ENCODE measurements around the gene QDPR. TPM values are rescaled to one million over a fixed set of nuclear protein-coding genes. Genes with fewer than 3 reads are reported as not detected.
A peak's percentile ranks its signal among the peaks of the same experiment; 100 is the strongest.

Gene QDPR
- total RNA-seq, 1 experiment from 2014 or later: 39.2 TPM

DNA sequence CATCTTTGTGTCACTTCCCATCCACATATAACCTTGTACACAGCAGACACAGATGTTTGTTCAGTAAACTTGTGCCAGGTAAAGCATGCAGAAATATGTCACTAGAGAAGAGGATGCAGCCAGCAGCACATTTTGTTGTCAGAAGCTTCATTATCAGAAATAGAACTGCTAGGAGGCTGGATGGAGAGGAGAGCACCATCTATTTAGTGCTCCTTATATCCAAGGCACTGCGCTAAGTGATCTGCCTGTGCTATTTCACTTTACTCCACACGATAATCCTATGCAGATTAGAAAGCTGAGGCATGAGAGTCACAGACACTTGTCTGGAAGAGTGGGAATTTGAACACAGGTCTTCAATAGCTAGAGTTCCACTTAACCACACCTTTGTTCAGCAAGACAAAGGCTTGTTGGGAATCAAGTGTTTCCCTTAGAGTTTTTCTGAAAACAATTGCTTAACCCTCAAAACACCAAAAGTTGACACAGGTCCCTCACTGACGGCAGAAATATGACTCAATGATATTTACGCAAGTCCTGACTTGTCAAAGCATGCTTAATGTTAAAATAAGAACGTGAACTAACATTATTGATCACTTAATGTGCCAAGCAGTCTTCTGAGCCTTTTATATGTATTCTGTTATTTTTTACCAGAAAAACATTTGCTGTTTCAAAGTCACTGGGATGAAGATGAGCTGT, 1.2 kb upstream of the QDPR start:
- POLR2A ChIA-PET: interaction anchor here (0.5 to 2.2 kb wide), 13 partner anchors 9 to 1075 kb away, joined by 3 to 15 read pairs (median 4); partner anchors contain the start of genes DCAF16, MED28 and NCAPG
- peak; percentile 82 for DNase-seq (ENCODE audit: unreplicated experiment)
- Mint-ChIP-seq H3K36me3 (ENCODE audit: insufficient read depth, unreplicated experiment) (peaks cover 24% of the 10 kb centered on the region), H3K27me3 (ENCODE audit: insufficient read depth, unreplicated experiment) (no peaks in the 10 kb centered on the region), H3K4me1 (ENCODE audit: insufficient read depth, unreplicated experiment) (peaks cover 37% of the 10 kb centered on the region), H3K27ac (ENCODE audit: low read depth, unreplicated experiment) (peak overlapping the region; percentile 75), H3K4me3 (ENCODE audit: unreplicated experiment) (peak overlapping the region; percentile 88), H3K9me3 (ENCODE audit: unreplicated experiment) (no peaks in the 10 kb centered on the region)
- TF ChIP-seq, protein P1, sequence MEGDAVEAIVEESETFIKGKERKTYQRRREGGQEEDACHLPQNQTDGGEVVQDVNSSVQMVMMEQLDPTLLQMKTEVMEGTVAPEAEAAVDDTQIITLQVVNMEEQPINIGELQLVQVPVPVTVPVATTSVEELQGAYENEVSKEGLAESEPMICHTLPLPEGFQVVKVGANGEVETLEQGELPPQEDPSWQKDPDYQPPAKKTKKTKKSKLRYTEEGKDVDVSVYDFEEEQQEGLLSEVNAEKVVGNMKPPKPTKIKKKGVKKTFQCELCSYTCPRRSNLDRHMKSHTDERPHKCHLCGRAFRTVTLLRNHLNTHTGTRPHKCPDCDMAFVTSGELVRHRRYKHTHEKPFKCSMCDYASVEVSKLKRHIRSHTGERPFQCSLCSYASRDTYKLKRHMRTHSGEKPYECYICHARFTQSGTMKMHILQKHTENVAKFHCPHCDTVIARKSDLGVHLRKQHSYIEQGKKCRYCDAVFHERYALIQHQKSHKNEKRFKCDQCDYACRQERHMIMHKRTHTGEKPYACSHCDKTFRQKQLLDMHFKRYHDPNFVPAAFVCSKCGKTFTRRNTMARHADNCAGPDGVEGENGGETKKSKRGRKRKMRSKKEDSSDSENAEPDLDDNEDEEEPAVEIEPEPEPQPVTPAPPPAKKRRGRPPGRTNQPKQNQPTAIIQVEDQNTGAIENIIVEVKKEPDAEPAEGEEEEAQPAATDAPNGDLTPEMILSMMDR (IDR thresholded peaks at IDR 0.05; ENCODE audit: unreplicated experiment): no peak
- BruUV-seq (replicated peaks): no TSS peak
- intact Hi-C loops (cut with micrococcal nuclease): no loop called here
- CTCF ChIA-PET: interaction anchor here (0.6 to 2.4 kb wide), 13 partner anchors 9 to 650 kb away, joined by 3 to 7 read pairs (median 3); no protein-coding TSS in a partner anchor

GRCh38 chr4:17511509-17511949, 361 bp downstream of the QDPR start:
- H3K36me3 Mint-ChIP-seq (ENCODE audit: insufficient read depth, unreplicated experiment): peaks cover 34% of the 10 kb centered on the region
- H3K4me3 Mint-ChIP-seq (ENCODE audit: unreplicated experiment): peak overlapping the region; percentile 88
- no peaks in the 10 kb centered on the region for H3K9me3 Mint-ChIP-seq (ENCODE audit: unreplicated experiment)
- BruUV-seq (replicated peaks): no TSS peak
- H3K27ac Mint-ChIP-seq (ENCODE audit: low read depth, unreplicated experiment): peak overlapping the region; percentile 75
- POLR2A ChIA-PET: interaction anchor here (0.6 to 2.2 kb wide), 7 partner anchors 24 to 298 kb away, joined by 3 to 15 read pairs (median 3); partner anchors contain the start of genes DCAF16 and NCAPG
- H3K27me3 Mint-ChIP-seq (ENCODE audit: insufficient read depth, unreplicated experiment): no peaks in the 10 kb centered on the region
- TF ChIP-seq, protein P1 (IDR thresholded peaks at IDR 0.05; ENCODE audit: unreplicated experiment): no peak
- CTCF ChIA-PET: interaction anchor here (0.6 to 1.7 kb wide), 5 partner anchors 10 to 291 kb away, joined by 3 to 5 read pairs (median 3); no protein-coding TSS in a partner anchor
- DNase-seq (ENCODE audit: unreplicated experiment): peak; percentile 57
- peaks cover 37% of the 10 kb centered on the region for H3K4me1 Mint-ChIP-seq (ENCODE audit: insufficient read depth, unreplicated experiment)
- intact Hi-C loops (cut with micrococcal nuclease): no loop called here

DNA sequence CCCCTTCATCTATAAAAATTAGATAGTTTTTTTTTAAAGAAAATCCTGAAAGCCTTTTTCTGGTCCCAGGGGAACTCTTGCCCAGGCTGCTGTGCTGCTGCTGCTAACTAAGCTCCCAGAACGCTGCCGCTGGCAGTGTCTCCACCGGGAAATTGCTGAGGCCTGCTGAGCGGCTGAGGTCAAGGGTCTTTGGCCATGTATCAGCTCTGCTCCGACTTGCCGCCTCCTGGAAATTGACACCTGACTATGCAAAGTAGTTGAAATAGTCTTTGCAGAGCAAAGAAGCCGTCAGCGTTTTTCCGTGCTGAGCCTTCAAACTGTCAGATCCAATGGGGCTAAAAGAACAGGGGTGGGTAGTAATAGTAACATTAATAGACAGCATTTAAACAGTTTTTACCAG, 839 bp downstream of the QDPR start:
- peak overlapping the region; percentile 75 for H3K27ac Mint-ChIP-seq (ENCODE audit: low read depth, unreplicated experiment)
- peak overlapping the region; percentile 88 for H3K4me3 Mint-ChIP-seq (ENCODE audit: unreplicated experiment)
- H3K9me3 Mint-ChIP-seq (ENCODE audit: unreplicated experiment): no peaks in the 10 kb centered on the region
- intact Hi-C loops (cut with micrococcal nuclease): no loop called here
- TF ChIP-seq, protein P1 (IDR thresholded peaks at IDR 0.05; ENCODE audit: unreplicated experiment): no peak
- no peaks in the 10 kb centered on the region for H3K27me3 Mint-ChIP-seq (ENCODE audit: insufficient read depth, unreplicated experiment)
- POLR2A ChIA-PET: interaction anchor here (0.6 to 1.3 kb wide), 8 partner anchors 17 to 106 kb away, joined by 3 to 5 read pairs (median 3); partner anchors contain the start of gene MED28
- peak; percentile 26 for DNase-seq (ENCODE audit: unreplicated experiment)
- BruUV-seq (replicated peaks): TSS peak; percentile 32
- CTCF ChIA-PET: interaction anchor here (0.7 to 1.7 kb wide), 4 partner anchors 9 to 124 kb away, joined by 3 to 4 read pairs (median 3); no protein-coding TSS in a partner anchor
- peaks cover 37% of the 10 kb centered on the region for H3K4me1 Mint-ChIP-seq (ENCODE audit: insufficient read depth, unreplicated experiment)
- peaks cover 38% of the 10 kb centered on the region for H3K36me3 Mint-ChIP-seq (ENCODE audit: insufficient read depth, unreplicated experiment)

DNA sequence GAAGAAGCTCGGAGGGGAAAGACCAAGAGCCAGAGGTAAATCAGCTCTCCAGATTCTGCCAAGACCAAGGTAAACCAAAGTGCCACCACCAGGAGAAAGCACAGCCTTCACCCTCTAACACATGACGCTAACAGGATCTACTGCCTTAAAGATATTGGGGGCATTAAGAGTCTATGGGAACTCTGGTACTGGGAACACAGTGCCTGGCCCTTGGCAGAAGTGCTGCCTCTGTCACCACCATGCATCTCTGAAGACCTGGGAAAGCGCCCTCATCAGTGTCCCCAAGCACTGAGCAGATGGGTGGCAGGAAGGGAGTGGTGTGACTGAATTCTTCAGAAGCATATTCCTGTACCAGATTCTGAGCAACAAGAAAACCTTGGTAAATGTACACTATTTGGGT, 1.3 kb downstream of the QDPR start:
- peaks cover 37% of the 10 kb centered on the region for H3K4me1 Mint-ChIP-seq (ENCODE audit: insufficient read depth, unreplicated experiment)
- peak overlapping the region; percentile 75 for H3K27ac Mint-ChIP-seq (ENCODE audit: low read depth, unreplicated experiment)
- ChIA-PET POLR2A (interaction anchor here (0.6 to 1.3 kb wide), 8 partner anchors 16 to 105 kb away, joined by 3 to 5 read pairs (median 3); partner anchors contain the start of gene MED28), CTCF (interaction anchor here (0.7 to 1.7 kb wide), 5 partner anchors 9 to 125 kb away, joined by 3 to 4 read pairs (median 3); no protein-coding TSS in a partner anchor)
- no TSS peak for BruUV-seq (replicated peaks)
- intact Hi-C loops (cut with micrococcal nuclease): no loop called here
- no peaks in the 10 kb centered on the region for H3K27me3 Mint-ChIP-seq (ENCODE audit: insufficient read depth, unreplicated experiment)
- H3K36me3 Mint-ChIP-seq (ENCODE audit: insufficient read depth, unreplicated experiment): peaks cover 43% of the 10 kb centered on the region
- DNase-seq (ENCODE audit: unreplicated experiment): no peak
- TF ChIP-seq, protein P1 (IDR thresholded peaks at IDR 0.05; ENCODE audit: unreplicated experiment): no peak
- peak overlapping the region; percentile 88 for H3K4me3 Mint-ChIP-seq (ENCODE audit: unreplicated experiment)
- H3K9me3 Mint-ChIP-seq (ENCODE audit: unreplicated experiment): no peaks in the 10 kb centered on the region
